A172 (cell line): ENCODE data around the gene ZFPM1. TPM values are rescaled to one million over a fixed set of nuclear protein-coding genes. Genes with fewer than 3 reads are reported as not detected.

Source experiments
- DNase-seq: peaks from one replicate; pipeline ENCODE4 v3.0.0-alpha.2; 2015; ENCODE audit warnings: low spot score
- total RNA-seq: library from RNA; depleted of rRNA; stranded (reverse); fragments of >200 nt; shearing (Covaris generic); gene quantifications from 2 replicates; pipeline ENCODE4 v1.2.3, GENCODE V29; 2014

Gene ZFPM1
- total RNA-seq, 1 experiment from 2014 or later, result 0.95 TPM

DNA sequence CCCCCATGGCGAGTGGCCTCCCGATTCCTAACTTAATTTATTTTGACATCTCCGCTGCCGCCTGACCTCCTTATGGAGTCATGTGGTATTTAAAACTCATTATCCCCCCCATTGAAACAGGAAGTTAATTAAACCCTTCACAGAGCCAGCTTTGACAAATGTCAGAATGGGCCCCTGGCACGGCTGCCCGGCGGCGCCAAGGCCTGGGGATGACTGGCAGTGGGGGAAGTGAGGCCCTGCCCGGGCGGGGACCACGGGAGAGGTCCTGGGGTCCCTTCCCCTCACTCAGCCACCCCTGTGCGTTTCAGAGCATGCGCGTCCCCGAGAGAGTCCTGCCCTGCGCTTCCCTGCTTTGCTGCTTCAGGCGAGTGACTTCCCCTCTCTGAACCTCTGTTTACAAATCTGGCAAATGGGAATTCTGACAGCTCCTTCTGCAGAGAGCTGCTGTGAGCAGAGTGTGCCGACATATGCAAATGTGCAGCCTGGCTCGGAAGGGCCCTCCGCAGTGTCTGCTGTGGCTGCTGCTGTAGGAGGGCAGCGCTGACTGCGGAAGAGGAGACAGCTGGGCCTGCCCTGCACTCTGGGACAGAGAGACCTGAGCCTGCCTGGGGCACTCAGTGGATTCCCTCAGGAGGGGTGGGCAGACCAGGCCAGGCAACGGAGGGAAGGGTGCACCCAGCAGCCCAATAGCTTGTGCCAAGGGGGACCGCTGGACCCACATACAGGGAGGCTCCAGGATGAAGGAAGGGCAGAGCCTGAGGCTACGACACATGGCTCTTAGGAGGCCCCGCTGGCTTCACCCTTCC is 4.4 kb upstream of the ZFPM1 start:
- no peak for DNase-seq

- peak; percentile 39 for DNase-seq
These were observed 3.9 kb upstream of the ZFPM1 start for GRCh38 chr16:88449267-88449561.

DNA sequence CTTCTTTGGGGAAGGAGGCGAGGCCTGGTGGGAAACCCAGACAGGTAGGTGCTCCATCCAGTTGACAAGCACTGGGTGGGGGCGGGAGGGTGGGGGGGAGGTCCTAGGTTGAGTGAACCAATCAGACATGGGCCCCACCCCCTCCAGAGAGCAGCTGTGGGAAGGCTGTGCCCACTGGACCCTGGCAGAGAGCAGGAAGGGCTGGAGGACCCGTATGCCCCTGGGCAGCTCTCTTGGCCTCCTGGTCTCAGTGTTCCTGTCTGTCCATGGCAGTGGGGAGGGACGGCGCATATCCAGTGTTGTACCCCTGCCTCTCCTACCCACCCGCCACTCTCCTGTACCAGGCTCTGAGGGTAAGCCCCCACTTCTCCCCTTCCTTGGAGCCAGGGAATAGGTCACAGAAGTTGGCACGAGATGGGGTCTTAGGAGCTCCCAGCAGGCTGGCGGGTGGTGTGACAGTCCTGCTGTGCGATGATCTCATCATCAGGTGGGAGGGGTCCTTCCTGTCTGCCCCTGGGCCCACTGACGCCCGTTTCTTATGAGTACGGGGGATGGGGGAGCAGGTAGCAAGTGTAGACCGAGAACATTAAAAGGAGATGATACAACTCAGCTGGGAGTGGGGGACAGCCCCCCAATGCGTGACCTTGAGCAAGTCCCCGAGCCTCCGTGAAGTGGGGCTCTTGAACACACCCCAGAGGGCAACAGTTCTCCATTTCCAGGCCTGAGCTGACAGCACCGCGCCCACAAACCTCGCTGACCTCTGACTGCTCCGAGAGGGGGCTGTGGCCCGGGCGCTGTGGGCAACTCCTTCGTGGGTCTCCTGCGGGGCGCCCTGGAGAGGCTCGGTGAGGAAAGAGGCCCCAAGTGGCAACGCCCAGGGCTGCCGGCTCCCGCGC is 1.2 kb upstream of the ZFPM1 start:
- peak; percentile 43 for DNase-seq

- DNase-seq, result peak; percentile 86
These were observed 431 bp upstream of the ZFPM1 start for GRCh38 chr16:88452482-88453216.

DNA sequence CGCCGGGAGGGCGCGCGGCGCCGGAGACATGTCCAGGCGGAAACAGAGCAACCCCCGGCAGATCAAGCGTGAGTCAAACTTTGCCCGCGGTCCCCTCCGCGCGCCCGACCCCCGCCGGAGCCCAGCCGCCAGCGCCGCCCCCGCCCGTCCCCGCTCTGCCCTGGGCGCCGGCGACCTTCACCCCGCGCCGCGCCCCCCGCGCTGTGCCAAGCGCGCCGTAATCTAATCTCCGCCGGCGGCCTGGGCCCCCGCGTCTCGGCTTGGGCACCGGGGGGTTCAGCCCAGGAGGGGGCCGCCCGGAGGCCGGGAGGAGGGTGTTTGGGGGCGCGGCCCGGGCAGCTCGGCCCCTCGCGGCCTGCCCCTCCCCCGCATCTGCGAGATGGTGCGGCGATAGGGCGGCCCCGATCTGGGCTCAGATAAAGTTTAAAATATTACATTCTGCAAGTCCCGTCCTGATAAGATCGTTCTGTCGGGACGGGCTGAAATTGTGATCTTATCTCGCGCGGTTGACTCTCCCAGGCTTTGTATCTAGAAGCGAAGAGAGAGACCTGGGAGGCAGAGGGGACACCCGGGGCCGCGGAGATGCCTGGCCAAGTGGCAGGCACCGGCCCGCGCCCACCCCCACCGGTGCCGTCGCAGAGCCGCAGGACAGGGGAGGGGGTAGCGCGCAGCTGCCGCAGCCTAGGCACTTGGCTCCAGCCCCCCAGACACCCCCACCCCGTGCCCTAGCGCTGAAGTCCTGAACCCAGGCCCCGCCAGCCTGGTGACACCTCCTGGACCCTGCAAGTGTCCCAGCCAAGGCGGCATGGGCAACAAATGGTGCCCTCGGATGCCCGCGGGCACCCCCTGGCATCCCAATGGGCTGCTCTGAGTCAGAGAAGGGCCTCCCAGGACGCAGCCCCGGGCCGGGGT is 787 bp downstream of the ZFPM1 start:
- no peak for DNase-seq

- no peak for DNase-seq
These were observed 1.5 kb downstream of the ZFPM1 start for GRCh38 chr16:88454523-88454947.

- peak; percentile 44 for DNase-seq
These were observed 2.7 kb downstream of the ZFPM1 start for GRCh38 chr16:88455610-88456355.

GRCh38 chr16:88456356-88457292 is 3.5 kb downstream of the ZFPM1 start:
- peak; percentile 35 for DNase-seq

- DNase-seq, result peak; percentile 37
These were observed 5.1 kb downstream of the ZFPM1 start for GRCh38 chr16:88458039-88458772.

DNA sequence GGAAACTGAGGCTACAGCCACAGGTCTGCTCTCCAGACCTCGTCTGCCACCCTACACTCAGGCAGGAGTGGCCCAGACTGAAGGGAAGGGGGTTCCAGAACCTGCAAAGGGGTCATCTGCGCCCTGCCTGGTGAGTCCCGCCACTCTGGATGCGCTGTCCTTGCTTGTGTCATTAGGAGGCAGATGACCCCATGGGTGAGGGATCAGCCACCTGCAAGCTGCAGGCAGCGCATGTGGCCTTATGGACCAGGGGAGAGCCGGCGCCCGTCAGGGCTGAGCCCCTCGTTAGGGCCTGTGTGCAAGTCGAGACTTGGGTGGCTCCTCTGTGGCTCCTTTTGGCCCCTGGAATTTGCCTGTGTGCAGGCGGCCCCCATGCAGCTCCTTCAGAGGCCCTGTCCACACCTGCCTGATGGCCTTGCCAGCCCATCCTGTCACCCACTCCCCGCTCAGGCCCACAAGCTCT is 5.7 kb downstream of the ZFPM1 start:
- no peak for DNase-seq

DNA sequence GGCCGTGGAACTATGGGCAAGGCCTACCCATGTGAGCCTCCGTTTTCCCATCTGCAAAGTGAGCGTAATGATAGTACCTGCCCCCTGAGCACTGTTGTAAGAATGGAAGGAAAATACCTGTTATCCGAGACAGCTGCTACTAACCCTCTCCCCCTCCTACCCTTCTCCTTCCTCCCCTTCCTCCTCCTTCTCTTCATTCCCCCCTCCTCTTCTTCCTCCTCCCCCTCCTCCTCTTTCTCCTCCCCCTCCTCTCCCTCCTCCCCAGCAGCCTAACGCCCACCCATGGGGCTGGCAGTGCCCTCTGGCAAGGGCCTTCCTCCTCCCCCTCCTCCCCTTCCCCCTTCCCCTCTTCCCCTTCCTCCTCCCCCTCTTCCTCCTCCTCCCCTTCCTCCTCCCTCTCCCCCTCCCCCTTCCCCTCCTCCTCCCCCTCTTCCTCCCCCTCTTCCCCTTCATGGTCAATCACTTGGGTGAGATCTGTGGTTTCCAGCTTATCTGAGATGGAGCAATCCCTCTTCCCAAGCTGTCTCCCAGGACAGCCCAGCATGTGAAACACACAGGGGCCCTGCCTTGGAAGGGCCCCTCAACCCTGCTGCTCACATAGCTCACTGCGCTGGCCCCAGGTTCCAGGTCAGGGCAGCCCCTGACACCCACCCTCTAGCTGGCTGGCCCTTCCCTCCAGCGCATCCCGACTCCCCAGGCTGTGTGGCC is 6.4 kb downstream of the ZFPM1 start:
- DNase-seq, result no peak

DNA sequence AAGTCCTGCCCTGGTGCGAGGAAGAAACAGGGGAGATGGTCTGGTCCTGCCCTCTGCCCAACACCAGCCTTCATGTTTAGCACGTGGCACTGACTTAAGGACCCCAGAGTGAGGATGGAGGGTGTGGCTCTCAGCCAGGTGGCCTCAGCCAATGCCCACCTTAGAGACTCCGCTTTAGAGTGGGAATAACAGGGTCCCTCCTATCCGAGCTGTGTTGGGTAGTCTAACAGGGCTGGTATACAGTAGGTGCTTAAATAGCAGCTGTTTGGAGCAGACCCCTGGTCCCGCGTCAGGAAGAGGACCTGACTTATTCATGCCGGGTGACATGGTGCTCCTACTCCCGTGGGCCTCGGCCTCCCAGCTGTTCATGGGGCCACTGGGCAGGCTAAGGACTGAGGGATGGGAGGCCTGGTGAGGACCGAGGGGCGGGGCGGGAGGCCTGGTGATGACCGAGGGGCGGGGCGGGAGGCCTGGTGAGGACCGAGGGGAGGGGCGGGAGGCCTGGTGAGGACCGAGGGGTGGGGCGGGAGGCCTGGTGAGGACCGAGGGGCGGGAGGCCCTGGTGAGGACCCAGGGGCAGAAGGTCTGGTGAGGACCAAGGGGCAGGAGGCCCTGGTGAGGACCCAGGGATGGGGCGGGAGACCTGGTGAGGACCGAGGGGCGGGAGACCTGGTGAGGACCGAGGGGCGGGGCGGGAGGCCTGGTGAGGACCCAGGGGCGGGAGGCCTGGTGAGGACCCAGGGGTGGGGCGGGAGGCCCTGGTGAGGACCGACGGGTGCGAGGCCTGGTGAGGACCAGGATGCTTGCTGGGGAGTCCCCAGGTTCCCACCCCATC is 7.6 kb downstream of the ZFPM1 start:
- DNase-seq, result no peak

DNA sequence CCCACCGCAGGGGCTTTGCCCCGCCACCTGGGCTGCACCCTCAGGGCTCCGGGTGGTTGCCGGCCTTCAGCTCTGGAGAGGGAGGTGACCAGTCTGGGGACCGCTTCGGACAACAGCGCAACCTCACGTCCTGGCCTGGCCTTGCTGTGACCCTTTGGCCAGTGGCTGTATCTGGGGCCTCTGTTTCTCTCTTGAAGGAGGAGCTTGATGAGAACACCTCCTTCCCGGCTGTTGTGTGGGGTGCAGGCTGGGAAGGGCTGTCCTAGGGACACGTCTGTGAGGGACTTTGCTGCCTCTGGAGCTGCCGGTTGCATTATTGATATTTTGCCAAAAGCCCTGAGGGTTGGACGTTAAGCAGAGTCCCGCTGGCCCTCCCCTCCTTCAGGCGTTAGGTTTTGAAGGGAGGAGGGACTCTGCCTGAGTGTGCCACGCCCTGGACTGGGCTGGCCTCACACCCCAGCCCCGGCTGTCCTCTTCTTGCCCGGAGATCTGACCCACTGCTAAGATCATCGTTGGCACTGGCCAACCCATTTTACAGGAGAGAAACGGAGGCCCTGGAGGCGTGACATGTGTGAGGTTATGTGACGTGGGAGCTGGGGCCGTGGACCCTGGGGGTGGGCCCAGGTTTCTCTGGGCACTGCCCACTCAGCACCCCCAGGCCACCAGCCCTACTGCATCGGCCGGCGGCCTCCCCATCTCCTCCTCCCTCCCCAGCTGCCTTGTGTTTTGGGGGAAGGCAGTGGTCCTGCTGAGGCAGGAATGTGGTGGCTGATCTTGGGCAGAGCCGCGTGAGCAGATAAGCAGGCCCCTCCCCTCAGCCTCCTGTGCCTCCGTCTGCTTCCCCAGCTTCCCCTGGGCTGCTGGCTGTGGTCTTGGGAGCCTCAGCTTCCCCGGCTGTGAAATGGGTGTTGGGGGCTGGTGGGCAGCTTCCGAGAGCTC is 8.5 kb downstream of the ZFPM1 start:
- peak; percentile 80 for DNase-seq

- DNase-seq, result no peak
These were observed 9.3 kb downstream of the ZFPM1 start for GRCh38 chr16:88462396-88462795.

DNA sequence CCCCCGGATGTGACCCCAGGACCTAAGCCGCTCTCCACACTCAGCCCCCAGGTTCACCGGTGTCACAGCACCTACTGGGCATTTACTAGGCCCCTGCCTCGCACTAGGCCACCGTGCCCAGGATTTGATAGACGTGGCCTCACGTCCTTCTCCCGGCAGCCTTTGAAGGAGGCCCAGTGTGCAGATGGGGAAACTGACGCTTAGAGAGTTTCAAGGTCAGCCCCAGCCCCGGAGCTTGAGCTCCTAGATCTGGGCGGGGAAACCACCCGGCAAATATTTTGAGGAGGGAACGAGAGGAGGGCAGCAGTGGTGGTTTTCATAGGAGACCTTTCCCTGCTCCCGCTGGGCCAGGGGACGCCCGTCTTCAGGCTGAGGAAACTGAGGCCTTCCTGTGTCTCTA is 10.3 kb downstream of the ZFPM1 start:
- no peak for DNase-seq
